ENCODE results near the gene STH. TPM values are rescaled to one million over a fixed set of nuclear protein-coding genes. Genes with fewer than 3 reads are reported as not detected.

The STH gene
- total and polyA plus RNA-seq, 2 experiments from 2014 or later, result not detected

DNA sequence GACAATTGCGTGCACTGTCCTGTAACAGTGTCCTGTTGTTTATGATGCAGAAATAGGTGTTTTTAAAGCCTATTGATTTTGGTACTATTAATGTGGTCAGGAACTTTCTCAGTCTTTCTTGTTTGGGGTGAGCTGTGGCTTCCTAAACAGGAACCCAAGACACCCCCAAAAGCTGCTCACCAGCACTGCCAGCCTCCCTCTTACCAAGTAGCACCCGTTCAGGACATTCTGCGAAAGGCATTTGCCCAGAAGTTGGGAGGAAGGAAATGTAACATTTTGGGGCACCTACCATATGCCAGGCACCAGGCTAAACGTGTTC, 21.6 kb upstream of the STH start:
- no peaks in the 10 kb centered on the region for H3K27me3 ChIP-seq
- 92% methylated on average over 4 of the region's 4 CpGs for WGBS (ENCODE audit: low lambda C conversion rate, missing lambda C conversion rate)
- H4K20me1 ChIP-seq (ENCODE audit: insufficient read depth, poor library complexity, severe bottlenecking), result no peaks in the 10 kb centered on the region
- H3K9me2 ChIP-seq (replicated peaks; ENCODE audit: insufficient read depth), result no peaks in the 10 kb centered on the region
- H3K27ac ChIP-seq, result no peak overlapping the region
- DNase-seq (ENCODE audit: low spot score), result no peak
- no peak for TF ChIP-seq EZH2phosphoT487 (IDR thresholded peaks at IDR 0.05; ENCODE audit: low read depth, severe bottlenecking, unreplicated experiment)
- TF ChIP-seq EZH2 (IDR thresholded peaks at IDR 0.05; ENCODE audit: borderline replicate concordance), result no peak
- TF ChIP-seq, protein P1, sequence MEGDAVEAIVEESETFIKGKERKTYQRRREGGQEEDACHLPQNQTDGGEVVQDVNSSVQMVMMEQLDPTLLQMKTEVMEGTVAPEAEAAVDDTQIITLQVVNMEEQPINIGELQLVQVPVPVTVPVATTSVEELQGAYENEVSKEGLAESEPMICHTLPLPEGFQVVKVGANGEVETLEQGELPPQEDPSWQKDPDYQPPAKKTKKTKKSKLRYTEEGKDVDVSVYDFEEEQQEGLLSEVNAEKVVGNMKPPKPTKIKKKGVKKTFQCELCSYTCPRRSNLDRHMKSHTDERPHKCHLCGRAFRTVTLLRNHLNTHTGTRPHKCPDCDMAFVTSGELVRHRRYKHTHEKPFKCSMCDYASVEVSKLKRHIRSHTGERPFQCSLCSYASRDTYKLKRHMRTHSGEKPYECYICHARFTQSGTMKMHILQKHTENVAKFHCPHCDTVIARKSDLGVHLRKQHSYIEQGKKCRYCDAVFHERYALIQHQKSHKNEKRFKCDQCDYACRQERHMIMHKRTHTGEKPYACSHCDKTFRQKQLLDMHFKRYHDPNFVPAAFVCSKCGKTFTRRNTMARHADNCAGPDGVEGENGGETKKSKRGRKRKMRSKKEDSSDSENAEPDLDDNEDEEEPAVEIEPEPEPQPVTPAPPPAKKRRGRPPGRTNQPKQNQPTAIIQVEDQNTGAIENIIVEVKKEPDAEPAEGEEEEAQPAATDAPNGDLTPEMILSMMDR (IDR thresholded peaks at IDR 0.05; ENCODE audit: poor library complexity), result no peak
- H3K4me1 ChIP-seq (ENCODE audit: insufficient read depth), result no peaks in the 10 kb centered on the region
- no peaks in the 10 kb centered on the region for H3K9me3 ChIP-seq (ENCODE audit: low read depth)
- no peak overlapping the region for H2AFZ ChIP-seq
- no peaks in the 10 kb centered on the region for H3K36me3 ChIP-seq (replicated peaks; ENCODE audit: insufficient read depth, low read depth)
- H3K4me2 ChIP-seq, result no peak overlapping the region
- H3K79me2 ChIP-seq, result no peaks in the 10 kb centered on the region
- no peak overlapping the region for H3K4me3 ChIP-seq

DNA sequence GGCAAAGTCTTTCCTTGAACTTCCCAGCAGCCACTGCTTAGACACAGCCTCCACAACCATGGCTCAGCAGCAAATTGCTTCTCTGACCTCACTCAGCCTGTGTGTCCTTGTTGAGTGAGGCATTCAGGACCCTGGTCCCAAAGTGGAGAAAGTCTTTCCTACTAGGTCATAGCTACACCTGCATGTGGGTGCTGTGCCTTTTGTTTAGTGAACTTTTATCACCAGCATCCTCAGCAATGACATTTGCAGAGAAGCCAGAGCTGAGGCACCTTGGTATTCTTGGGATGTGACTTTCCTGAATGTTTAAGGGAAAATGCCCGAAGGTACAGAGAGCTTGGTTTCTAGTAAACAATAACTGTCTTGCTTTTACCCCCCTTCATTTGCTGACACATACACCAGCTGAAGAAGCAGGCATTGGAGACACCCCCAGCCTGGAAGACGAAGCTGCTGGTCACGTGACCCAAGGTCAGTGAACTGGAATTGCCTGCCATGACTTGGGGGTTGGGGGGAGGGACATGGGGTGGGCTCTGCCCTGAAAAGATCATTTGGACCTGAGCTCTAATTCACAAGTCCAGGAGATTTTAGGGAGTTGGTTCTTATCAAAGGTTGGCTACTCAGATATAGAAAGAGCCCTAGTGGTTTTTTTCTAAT, 20.9 kb upstream of the STH start:
- no peaks in the 10 kb centered on the region for H3K9me3 ChIP-seq (ENCODE audit: low read depth)
- H3K79me2 ChIP-seq, result no peaks in the 10 kb centered on the region
- no peaks in the 10 kb centered on the region for H3K36me3 ChIP-seq (replicated peaks; ENCODE audit: insufficient read depth, low read depth)
- WGBS (ENCODE audit: low lambda C conversion rate, missing lambda C conversion rate), result 90% methylated on average over 3 of the region's 3 CpGs
- no peaks in the 10 kb centered on the region for H3K9me2 ChIP-seq (replicated peaks; ENCODE audit: insufficient read depth)
- no peaks in the 10 kb centered on the region for H3K4me1 ChIP-seq (ENCODE audit: insufficient read depth)
- H3K4me3 ChIP-seq, result no peak overlapping the region
- no peaks in the 10 kb centered on the region for H4K20me1 ChIP-seq (ENCODE audit: insufficient read depth, poor library complexity, severe bottlenecking)
- no peak for DNase-seq (ENCODE audit: low spot score)
- H3K27ac ChIP-seq, result no peak overlapping the region
- H3K27me3 ChIP-seq, result no peaks in the 10 kb centered on the region
- H2AFZ ChIP-seq, result no peak overlapping the region
- H3K4me2 ChIP-seq, result no peak overlapping the region
- TF ChIP-seq EZH2phosphoT487 (IDR thresholded peaks at IDR 0.05; ENCODE audit: low read depth, severe bottlenecking, unreplicated experiment) (no peak), EZH2 (IDR thresholded peaks at IDR 0.05; ENCODE audit: borderline replicate concordance) (no peak)
- TF ChIP-seq, protein P1 (IDR thresholded peaks at IDR 0.05; ENCODE audit: poor library complexity), result no peak

DNA sequence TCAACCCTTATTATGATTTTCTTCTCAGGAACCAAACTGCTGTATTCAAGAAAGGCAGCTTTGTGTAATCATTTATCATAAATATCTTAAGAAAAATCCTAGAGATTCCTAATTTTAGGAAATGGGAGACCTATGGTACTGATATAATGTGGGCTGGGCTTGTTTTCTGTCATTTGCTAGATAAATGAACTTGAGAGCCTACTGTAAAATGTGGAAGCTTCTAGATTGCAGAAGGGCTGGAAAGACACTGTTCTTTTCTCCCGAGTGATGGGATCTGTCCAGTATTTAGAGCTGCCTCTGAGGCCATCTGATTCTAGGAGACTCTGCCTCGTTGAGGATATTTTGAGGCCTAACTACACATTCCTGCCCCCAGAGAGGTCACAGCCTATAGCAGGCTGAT, 19.9 kb upstream of the STH start:
- TF ChIP-seq, protein P1 (IDR thresholded peaks at IDR 0.05; ENCODE audit: poor library complexity), result no peak
- TF ChIP-seq EZH2 (IDR thresholded peaks at IDR 0.05; ENCODE audit: borderline replicate concordance) (no peak), EZH2phosphoT487 (IDR thresholded peaks at IDR 0.05; ENCODE audit: low read depth, severe bottlenecking, unreplicated experiment) (no peak)
- no peaks in the 10 kb centered on the region for H3K9me2 ChIP-seq (replicated peaks; ENCODE audit: insufficient read depth)
- no peak overlapping the region for H3K27ac ChIP-seq
- no peaks in the 10 kb centered on the region for H3K27me3 ChIP-seq
- no peak overlapping the region for H3K4me2 ChIP-seq
- no peaks in the 10 kb centered on the region for H3K9me3 ChIP-seq (ENCODE audit: low read depth)
- no peaks in the 10 kb centered on the region for H4K20me1 ChIP-seq (ENCODE audit: insufficient read depth, poor library complexity, severe bottlenecking)
- H3K79me2 ChIP-seq, result no peaks in the 10 kb centered on the region
- H3K4me3 ChIP-seq, result no peak overlapping the region
- H2AFZ ChIP-seq, result no peak overlapping the region
- DNase-seq (ENCODE audit: low spot score), result no peak
- no peaks in the 10 kb centered on the region for H3K36me3 ChIP-seq (replicated peaks; ENCODE audit: insufficient read depth, low read depth)
- H3K4me1 ChIP-seq (ENCODE audit: insufficient read depth), result no peaks in the 10 kb centered on the region
- 44% methylated on average over 2 of the region's 2 CpGs for WGBS (ENCODE audit: low lambda C conversion rate, missing lambda C conversion rate)

All from hepatocyte (in vitro differentiated cells).